Measurements from ENCODE around the gene TMEM184B. TPM values are rescaled to one million over a fixed set of nuclear protein-coding genes. Genes with fewer than 3 reads are reported as not detected.

The TMEM184B gene
- total and polyA plus RNA-seq, 2 donors (not counting 1 experiment from before 2014, with no cell fraction given): 9.9 to 24.7 TPM

DNA sequence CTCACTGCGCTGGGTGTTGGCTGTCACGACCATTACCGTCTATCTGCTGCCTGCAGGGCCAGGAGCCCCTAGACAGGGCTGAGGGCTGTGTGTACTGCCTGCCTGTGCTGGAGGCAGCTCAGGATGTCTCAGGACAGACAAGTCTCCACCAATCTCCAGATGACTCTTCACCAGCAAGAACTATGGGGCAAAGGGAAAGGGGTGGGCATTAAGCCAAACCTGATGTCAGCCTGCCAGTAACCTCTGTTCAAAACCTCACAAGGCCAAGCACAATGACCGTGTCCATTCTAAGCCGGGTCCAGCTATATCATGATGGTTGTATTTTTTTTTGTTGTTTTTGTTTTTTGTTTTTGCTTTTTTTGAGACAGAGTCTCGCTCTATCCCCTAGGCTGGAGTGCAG, 39.4 kb downstream of the TMEM184B start:
- H3K9me3 Mint-ChIP-seq (ENCODE audit: insufficient read depth): no peaks in the 10 kb centered on the region
- WGBS (ENCODE audit: insufficient coverage): 100% methylated on average over 5 of the region's 6 CpGs

DNA sequence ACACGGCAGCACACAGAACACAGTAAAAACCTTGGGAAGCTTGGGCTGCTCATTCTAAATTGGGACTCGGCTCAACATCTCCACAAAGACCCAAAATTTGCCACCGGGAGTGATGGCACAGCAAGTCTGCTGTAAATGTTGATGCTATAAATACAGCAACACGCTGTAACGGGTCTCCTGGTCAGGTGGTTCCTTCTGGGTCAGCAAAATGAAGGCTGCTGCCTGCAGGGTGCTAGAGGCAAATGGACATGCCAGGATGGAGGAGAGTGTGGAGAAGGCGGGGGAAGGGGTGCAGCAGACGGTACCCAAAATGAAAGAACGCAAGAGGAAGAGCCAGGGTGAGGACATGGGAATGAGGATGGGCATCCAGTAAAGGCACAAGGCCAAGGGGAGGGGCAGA, 40.6 kb downstream of the TMEM184B start:
- H3K4me3 ChIP-seq (ENCODE audit: control extremely low read depth in 1 of 5, extremely low read depth in 1 of 5, insufficient read depth in 1 of 5, low read depth in 2 of 5, low read length in 4 of 5): no peak overlapping the region
- intact Hi-C loops (cut with micrococcal nuclease): no loop called here
- POLR2A ChIA-PET: no interaction called here
- H3K9ac ChIP-seq (ENCODE audit: low read length): no peak overlapping the region
- 98% methylated on average over 7 of the region's 8 CpGs for WGBS (ENCODE audit: insufficient coverage)
- Mint-ChIP-seq H3K4me3 (no peak overlapping the region), H3K27ac (no peak overlapping the region), H3K4me1 (no peaks in the 10 kb centered on the region), H3K9me3 (ENCODE audit: insufficient read depth) (no peaks in the 10 kb centered on the region), H3K27me3 (no peaks in the 10 kb centered on the region)
- no peaks in the 10 kb centered on the region for H4K20me1 ChIP-seq (ENCODE audit: control insufficient read depth, insufficient read depth, low read length, poor library complexity, severe bottlenecking)
- H2AFZ ChIP-seq (ENCODE audit: insufficient read depth, low read depth, low read length, poor library complexity, severe bottlenecking): no peak overlapping the region
- H3K4me2 ChIP-seq (replicated peaks; ENCODE audit: low read depth, low read length, poor library complexity, severe bottlenecking): no peak overlapping the region
- H3K27ac ChIP-seq (ENCODE audit: low read length in 2 of 2): no peak overlapping the region
- H3K4me1 ChIP-seq (ENCODE audit: control insufficient read depth in 2 of 2, insufficient read depth in 2 of 2, low read length in 2 of 2): no peaks in the 10 kb centered on the region
- H3K79me2 ChIP-seq (ENCODE audit: control insufficient read depth, insufficient read depth, low read length): no peaks in the 10 kb centered on the region
- no peaks in the 10 kb centered on the region for H3K36me3 ChIP-seq (replicated peaks in 1 of 2; ENCODE audit: control extremely low read depth in 1 of 2, control insufficient read depth in 1 of 2, extremely low read depth in 1 of 2, insufficient read depth in 2 of 2, low read length in 1 of 2)
- CTCF ChIA-PET: no interaction called here
- DNase-seq: no peak
- ATAC-seq (ENCODE audit: low read depth): no peak
- H3K9me3 ChIP-seq (ENCODE audit: control extremely low read depth in 1 of 3, control insufficient read depth in 2 of 3, insufficient read depth in 1 of 3, low read length in 2 of 3): no peaks in the 10 kb centered on the region
- H3K27me3 ChIP-seq (replicated peaks in 1 of 4; ENCODE audit: control extremely low read depth in 1 of 4, control insufficient read depth in 3 of 4, insufficient read depth in 4 of 4, low read length in 3 of 4): no peaks in the 10 kb centered on the region
- no peak for TF ChIP-seq EZH2 (IDR thresholded peaks at IDR 0.05; ENCODE audit: borderline replicate concordance, insufficient read depth, low read depth, low read length, poor library complexity, severe bottlenecking)
- TF ChIP-seq, protein P1, sequence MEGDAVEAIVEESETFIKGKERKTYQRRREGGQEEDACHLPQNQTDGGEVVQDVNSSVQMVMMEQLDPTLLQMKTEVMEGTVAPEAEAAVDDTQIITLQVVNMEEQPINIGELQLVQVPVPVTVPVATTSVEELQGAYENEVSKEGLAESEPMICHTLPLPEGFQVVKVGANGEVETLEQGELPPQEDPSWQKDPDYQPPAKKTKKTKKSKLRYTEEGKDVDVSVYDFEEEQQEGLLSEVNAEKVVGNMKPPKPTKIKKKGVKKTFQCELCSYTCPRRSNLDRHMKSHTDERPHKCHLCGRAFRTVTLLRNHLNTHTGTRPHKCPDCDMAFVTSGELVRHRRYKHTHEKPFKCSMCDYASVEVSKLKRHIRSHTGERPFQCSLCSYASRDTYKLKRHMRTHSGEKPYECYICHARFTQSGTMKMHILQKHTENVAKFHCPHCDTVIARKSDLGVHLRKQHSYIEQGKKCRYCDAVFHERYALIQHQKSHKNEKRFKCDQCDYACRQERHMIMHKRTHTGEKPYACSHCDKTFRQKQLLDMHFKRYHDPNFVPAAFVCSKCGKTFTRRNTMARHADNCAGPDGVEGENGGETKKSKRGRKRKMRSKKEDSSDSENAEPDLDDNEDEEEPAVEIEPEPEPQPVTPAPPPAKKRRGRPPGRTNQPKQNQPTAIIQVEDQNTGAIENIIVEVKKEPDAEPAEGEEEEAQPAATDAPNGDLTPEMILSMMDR (IDR thresholded peaks at IDR 0.05): no peak

More for the DNA sequence above, 39.4 kb downstream of the TMEM184B start:
- H3K27me3 Mint-ChIP-seq: no peaks in the 10 kb centered on the region
- Histone ChIP-seq H4K20me1 (ENCODE audit: control insufficient read depth, insufficient read depth, low read length, poor library complexity, severe bottlenecking) (no peaks in the 10 kb centered on the region), H3K9me3 (ENCODE audit: control extremely low read depth in 1 of 3, control insufficient read depth in 2 of 3, insufficient read depth in 1 of 3, low read length in 2 of 3) (no peaks in the 10 kb centered on the region), H3K36me3 (replicated peaks in 1 of 2; ENCODE audit: control extremely low read depth in 1 of 2, control insufficient read depth in 1 of 2, extremely low read depth in 1 of 2, insufficient read depth in 2 of 2, low read length in 1 of 2) (no peaks in the 10 kb centered on the region), H3K79me2 (ENCODE audit: control insufficient read depth, insufficient read depth, low read length) (no peaks in the 10 kb centered on the region), H3K4me3 (ENCODE audit: control extremely low read depth in 1 of 5, extremely low read depth in 1 of 5, insufficient read depth in 1 of 5, low read depth in 2 of 5, low read length in 4 of 5) (no peak overlapping the region), H3K27ac (ENCODE audit: low read length in 2 of 2) (no peak overlapping the region), H3K9ac (ENCODE audit: low read length) (no peak overlapping the region), H2AFZ (ENCODE audit: insufficient read depth, low read depth, low read length, poor library complexity, severe bottlenecking) (no peak overlapping the region), H3K27me3 (replicated peaks in 1 of 4; ENCODE audit: control extremely low read depth in 1 of 4, control insufficient read depth in 3 of 4, insufficient read depth in 4 of 4, low read length in 3 of 4) (no peaks in the 10 kb centered on the region), H3K4me1 (ENCODE audit: control insufficient read depth in 2 of 2, insufficient read depth in 2 of 2, low read length in 2 of 2) (no peaks in the 10 kb centered on the region), H3K4me2 (replicated peaks; ENCODE audit: low read depth, low read length, poor library complexity, severe bottlenecking) (no peak overlapping the region)
- no peak for DNase-seq
- ATAC-seq (ENCODE audit: low read depth): no peak
- intact Hi-C loops (cut with micrococcal nuclease): no loop called here
- H3K27ac Mint-ChIP-seq: no peak overlapping the region
- TF ChIP-seq, protein P1 (IDR thresholded peaks at IDR 0.05): no peak
- TF ChIP-seq EZH2 (IDR thresholded peaks at IDR 0.05; ENCODE audit: borderline replicate concordance, insufficient read depth, low read depth, low read length, poor library complexity, severe bottlenecking): no peak
- no peaks in the 10 kb centered on the region for H3K4me1 Mint-ChIP-seq
- POLR2A ChIA-PET: no interaction called here
- CTCF ChIA-PET: no interaction called here
- H3K4me3 Mint-ChIP-seq: no peak overlapping the region
